ENCODE measurements around the gene NUDT10.
"Not testable (repeated sequence)": the region's sequence is repeated elsewhere in the genome, so short reads cannot be mapped to it uniquely, and the experiment has no call there.

NUDT10 gene

DNA sequence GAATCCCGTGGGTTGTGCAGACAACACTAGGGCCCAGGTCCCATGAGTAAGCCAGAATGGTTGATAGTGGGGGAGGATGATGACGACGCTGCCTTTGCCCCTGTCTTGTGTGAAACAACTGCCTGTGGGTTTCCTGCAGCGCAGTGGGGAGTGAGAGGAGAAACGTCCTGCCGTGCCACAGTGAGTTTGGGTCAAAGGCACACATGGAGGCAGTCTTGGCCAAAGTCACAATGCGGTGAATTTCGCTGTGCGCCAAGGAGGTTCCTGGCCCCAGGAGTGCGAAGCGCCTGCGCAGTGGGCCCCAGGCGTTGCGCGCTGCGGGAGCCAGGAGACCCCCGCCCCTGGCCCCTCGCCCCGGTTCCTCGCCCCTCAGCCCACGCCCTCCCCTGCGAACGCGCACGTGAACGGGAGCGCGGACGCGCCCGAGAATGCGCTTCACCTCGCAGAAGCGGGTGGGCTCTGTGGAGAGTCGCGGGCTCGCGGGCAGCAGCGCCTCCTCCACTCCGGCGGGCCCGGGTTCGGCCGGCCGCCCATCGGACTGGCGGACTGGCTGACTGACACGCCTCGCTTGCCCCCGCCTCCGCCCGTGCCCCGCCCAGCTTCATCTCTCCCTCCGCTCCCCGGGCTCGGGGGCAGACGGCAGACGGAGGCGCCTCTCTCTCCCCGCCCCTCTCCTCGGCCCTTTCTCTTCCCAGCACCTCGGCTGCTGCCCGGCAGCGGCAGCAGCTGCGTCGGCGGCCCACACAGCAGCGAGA is at the start of gene NUDT10:
NUDT10 (plus strand) TSS at position 635 of the 755 bp plus-strand sequence. CDS start 144 bp downstream, outside the sequence.
- DNase-seq (ENCODE audit: low read depth) = peak; percentile 20

DNA sequence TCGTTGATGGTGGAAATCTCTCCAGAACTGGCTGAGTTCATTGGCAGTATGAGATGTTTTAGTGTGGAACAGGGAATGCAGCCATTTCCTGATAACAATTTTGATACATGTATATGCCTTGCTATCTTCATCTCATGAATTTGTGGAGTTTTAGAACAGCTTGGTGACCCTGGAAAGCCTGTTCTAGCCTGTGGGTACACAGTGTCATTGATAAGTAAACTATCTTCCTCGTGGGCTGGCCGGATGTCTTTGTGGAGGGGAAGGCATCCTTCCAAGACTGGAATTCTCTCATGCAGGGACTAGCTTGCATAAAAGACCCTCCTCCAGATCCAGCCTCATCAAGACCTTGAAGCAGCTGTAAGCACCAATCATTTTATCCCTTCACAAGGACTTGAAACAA is 40.2 kb upstream of the NUDT10 start:
- no peak for DNase-seq (ENCODE audit: low read depth)

DNA sequence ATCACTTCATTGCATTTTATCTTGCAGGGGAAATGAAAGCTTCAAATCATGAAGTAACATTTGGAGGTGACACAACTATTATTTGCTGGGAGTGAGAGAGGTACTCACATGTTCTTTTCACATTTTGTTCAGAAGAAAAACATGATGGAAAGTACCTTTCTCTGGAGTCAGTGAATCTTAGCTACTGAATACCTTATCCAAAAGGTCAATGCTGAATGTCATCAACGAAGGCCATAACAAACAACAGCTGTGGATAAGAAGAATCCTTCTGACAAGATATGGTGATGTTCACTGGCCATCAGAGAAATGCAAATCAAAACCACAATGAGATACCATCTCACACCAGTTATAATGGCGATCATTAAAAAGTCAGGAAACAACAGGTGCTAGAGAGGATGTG is 36.5 kb upstream of the NUDT10 start:
- DNase-seq (ENCODE audit: low read depth) = no peak

DNA sequence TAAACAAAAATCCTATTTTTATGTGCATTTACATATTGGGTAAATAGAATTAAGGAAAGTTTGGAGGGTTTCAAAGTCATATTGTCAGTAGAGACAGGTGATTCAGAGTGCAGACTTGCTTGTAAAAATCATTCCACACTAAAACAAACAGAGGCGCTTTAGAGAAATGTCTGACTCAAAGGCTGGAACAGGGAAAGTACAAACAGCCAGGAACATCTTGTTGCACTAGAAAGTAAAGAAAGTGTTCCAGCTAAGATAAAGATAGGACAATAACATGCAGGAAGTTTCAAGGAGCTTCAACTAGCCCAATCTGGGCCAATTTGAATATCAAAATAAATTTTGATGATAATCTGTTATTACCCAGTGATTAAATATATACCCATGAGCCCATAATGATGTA is 16.4 kb upstream of the NUDT10 start:
- DNase-seq (ENCODE audit: low read depth) = no peak

DNA sequence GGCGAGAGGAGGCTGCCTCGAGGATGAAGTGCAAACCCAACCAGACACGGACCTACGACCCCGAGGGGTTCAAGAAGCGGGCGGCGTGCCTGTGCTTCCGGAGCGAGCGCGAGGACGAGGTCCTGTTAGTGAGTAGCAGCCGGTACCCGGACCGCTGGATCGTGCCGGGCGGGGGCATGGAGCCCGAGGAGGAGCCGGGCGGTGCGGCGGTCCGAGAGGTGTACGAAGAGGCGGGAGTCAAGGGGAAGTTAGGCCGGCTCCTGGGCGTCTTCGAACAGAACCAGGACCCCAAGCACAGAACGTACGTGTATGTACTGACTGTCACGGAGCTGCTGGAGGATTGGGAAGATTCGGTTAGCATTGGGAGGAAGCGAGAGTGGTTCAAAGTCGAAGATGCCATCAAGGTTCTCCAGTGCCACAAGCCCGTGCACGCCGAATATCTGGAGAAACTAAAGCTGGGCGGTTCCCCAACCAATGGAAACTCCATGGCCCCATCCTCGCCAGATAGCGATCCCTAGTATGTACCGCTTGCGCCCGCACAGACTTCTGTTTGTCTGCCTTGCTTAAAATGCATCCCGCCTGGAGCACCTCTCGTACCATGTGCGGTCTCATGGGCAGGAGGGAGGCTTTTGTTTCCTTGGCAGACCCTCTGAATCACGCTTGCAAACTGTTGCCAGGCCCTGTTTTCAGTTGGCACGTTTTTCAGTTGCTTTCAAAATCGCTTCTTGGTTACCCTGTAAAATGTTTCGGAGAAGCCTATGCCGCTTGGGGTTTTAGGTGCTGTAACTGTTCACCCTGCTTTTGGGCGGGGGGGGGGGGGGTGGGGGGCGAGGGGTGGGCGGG is 542 bp downstream of the NUDT10 start:
- DNase-seq (ENCODE audit: low read depth) = not testable (repeated sequence)

DNA sequence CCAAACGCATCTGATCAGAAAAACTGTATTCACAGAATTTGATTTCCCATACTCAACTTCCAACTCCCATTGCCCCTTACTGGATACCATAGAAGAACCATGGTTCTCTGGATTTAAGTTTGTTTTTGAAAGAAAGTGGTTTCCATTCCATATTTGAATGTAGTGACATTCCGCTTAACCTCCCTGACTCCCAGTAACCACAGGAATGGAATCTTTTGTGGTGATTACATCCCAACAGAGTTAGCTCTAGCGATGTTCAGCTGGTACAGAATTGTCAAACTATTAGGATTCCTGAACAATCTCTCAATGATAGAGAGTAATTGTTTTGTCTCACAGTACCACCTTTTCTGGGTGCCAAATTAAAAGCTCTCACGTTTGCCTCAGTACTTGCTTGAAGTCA is 1.7 kb downstream of the NUDT10 start:
- DNase-seq (ENCODE audit: low read depth) = no peak

DNA sequence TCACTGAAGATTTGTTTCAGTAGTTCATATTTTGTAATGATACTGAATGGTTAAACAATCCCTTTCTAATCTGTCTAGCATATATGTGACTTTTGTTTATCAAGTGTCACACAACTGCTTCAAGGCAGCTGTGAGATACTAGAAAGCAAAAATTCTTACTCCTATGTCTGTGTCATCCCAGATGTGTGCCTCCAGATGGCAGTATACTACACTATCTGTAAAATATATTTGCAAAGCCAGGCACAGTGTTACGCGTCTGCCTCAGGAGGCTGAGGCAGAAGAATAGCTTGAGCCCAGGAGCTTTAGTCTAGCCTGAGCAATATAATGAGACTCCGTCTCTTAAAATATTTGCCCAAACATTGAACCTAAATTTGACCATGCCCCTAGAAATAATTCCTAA is 4.0 kb downstream of the NUDT10 start:
- DNase-seq (ENCODE audit: low read depth) = no peak

DNA sequence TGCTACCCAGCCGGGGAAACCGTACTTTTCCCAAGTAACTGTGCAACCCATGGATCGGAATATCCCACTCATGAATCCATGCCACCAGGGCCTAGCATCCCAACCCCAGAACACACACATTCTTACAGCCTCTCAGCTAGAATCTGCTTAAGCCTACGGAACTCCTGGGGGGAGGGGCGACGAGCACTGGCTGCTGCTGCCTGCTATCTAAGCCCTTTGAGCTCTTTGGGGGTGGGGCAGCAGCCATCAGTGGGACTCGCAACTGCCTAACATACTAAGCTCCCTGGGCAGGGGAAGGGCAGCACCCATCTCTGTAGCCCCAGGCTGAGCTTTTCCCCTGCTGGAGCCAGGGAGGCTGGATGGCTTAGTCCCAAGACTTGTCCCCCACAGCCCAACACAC is 28.6 kb downstream of the NUDT10 start:
- no peak for DNase-seq (ENCODE audit: low read depth)

DNA sequence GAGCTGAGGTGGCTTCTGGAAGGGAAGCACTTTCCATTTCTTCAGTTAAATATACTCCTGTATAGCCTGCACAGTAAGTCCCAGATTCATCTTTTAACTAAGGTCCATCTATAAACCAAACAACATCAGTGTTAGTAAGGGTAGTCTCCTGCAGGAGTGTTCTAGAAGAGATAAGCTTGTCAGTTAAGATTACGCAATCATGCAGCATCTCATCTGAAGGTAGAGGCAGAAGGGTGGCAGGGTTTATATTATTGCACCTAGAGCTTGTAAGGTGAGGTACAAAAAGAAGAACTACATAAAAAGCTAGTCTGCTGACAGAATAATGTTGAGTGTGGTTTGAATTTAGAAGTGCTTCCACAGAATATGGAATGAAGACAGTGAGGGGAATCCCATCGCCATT is 44.0 kb downstream of the NUDT10 start:
- no peak for DNase-seq (ENCODE audit: low read depth)
